Neural progenitor cell (in vitro differentiated cells): ENCODE measurements around the gene LAD1. TPM values are rescaled to one million over a fixed set of nuclear protein-coding genes. Genes with fewer than 3 reads are reported as not detected.
A peak's percentile ranks its signal among the peaks of the same experiment; 100 is the strongest.

Experiments used
- DNase-seq: peaks from one replicate; pipeline ENCODE4 v3.0.0-alpha.2; 2016; ENCODE audit warnings: low spot score
- H2AFZ ChIP-seq: fragments of 200-600 bp; sonication (generic); replicated peaks from 2 replicates; pipeline ENCODE4 v1.6.1; 2016; ENCODE audit warnings: antibody characterized with exemption
- H3F3A ChIP-seq: fragments of 200-600 bp; sonication (generic); 2 replicates; pipeline ENCODE4 v1.6.1; 2016; ENCODE audit warnings: antibody characterized with exemption, low read depth
- H3K27ac ChIP-seq: fragments of 200-600 bp; sonication (generic); 2 replicates; pipeline ENCODE4 v1.5.1; 2016; ENCODE audit warnings: mild to moderate bottlenecking
- H3K27me3 ChIP-seq: fragments of 200-600 bp; sonication (generic); 2 replicates; pipeline ENCODE4 v1.6.1; 2016; ENCODE audit warnings: mild to moderate bottlenecking, moderate library complexity
- H3K36me3 ChIP-seq: fragments of 200-600 bp; sonication (generic); 2 replicates; pipeline ENCODE4 v1.5.1; 2016
- H3K4me1 ChIP-seq: fragments of 200-600 bp; sonication (generic); 2 replicates; pipeline ENCODE4 v1.6.1; 2016; ENCODE audit warnings: mixed run types
- H3K4me2 ChIP-seq: fragments of 200-600 bp; sonication (generic); 2 replicates; pipeline ENCODE4 v1.6.1; 2016
- H3K4me3 ChIP-seq: fragments of 200-600 bp; sonication (generic); 2 replicates; pipeline ENCODE4 v1.5.1; 2016
- H3K79me2 ChIP-seq: fragments of 200-600 bp; sonication (generic); 2 replicates; pipeline ENCODE4 v1.6.1; 2016; ENCODE audit warnings: low read depth
- H3K9ac ChIP-seq: fragments of 200-600 bp; sonication (generic); 2 replicates; pipeline ENCODE4 v1.6.1; 2016
- H3K9me3 ChIP-seq: fragments of 200-600 bp; sonication (generic); 2 replicates; pipeline ENCODE4 v1.5.1; 2016; ENCODE audit warnings: low read depth
- H4K20me1 ChIP-seq: fragments of 200-600 bp; sonication (generic); 2 replicates; pipeline ENCODE4 v1.6.1; 2016; ENCODE audit warnings: low read depth
- H3K27ac Mint-ChIP-seq: 3 replicates; pipeline ENCODE4 v1.8.0; 2021; ENCODE audit warnings: mixed read lengths
- H3K27me3 Mint-ChIP-seq: 2 replicates; pipeline ENCODE4 v1.8.0; 2022; ENCODE audit warnings: low read depth, mild to moderate bottlenecking, inconsistent platforms, moderate library complexity, mixed read lengths; ENCODE audit not compliant: insufficient read depth
- H3K36me3 Mint-ChIP-seq: 3 replicates; pipeline ENCODE4 v1.8.0; 2021; ENCODE audit warnings: mixed read lengths
- H3K4me1 Mint-ChIP-seq: 3 replicates; pipeline ENCODE4 v1.8.0; 2021; ENCODE audit warnings: mixed read lengths
- H3K4me3 Mint-ChIP-seq: 3 replicates; pipeline ENCODE4 v1.8.0; 2021; ENCODE audit warnings: mild to moderate bottlenecking, moderate library complexity, mixed read lengths
- H3K9me3 Mint-ChIP-seq: 3 replicates; pipeline ENCODE4 v1.8.0; 2020; ENCODE audit warnings: mixed read lengths
- CTCF ChIP-seq: fragments of 200-600 bp; sonication (generic); IDR thresholded peaks from 2 replicates; pipeline ENCODE4 v1.5.1; 2017; ENCODE audit warnings: antibody characterized with exemption, mild to moderate bottlenecking
- EZH2 ChIP-seq: fragments of 200-600 bp; sonication (generic); IDR thresholded peaks from 2 replicates; pipeline ENCODE4 v1.6.1; 2017; ENCODE audit warnings: antibody characterized with exemption, mild to moderate bottlenecking, moderate library complexity
- EZH2phosphoT487 ChIP-seq: fragments of 200-600 bp; sonication (generic); IDR thresholded peaks from 2 replicates; pipeline ENCODE4 v1.6.1; 2017; ENCODE audit warnings: antibody characterized with exemption
- total RNA-seq: library from RNA; depleted of rRNA; stranded (reverse); fragments of >200 nt; gene quantifications from 2 replicates; pipeline ENCODE4 v1.2.3, GENCODE V29; 2015; ENCODE audit warnings: low replicate concordance

Gene LAD1
- total RNA-seq, 1 donor from 2014 or later = not detected

GRCh38 chr1:201369209-201369608 is 29.9 kb downstream of the LAD1 start:
- H3K4me1 Mint-ChIP-seq = peaks cover 32% of the 10 kb centered on the region
- no peaks in the 10 kb centered on the region for H3K9me3 ChIP-seq
- H3K9ac ChIP-seq = no peak overlapping the region
- no peak for TF ChIP-seq CTCF
- TF ChIP-seq EZH2 = no peak
- no peak for TF ChIP-seq EZH2phosphoT487
- H4K20me1 ChIP-seq = no peaks in the 10 kb centered on the region
- no peaks in the 10 kb centered on the region for H3K36me3 Mint-ChIP-seq
- no peaks in the 10 kb centered on the region for H3K9me3 Mint-ChIP-seq
- H3K4me2 ChIP-seq = no peak overlapping the region
- H2AFZ ChIP-seq = no peak overlapping the region
- H3K36me3 ChIP-seq = no peaks in the 10 kb centered on the region
- peak overlapping the region; percentile 88 for H3K27ac Mint-ChIP-seq
- H3F3A ChIP-seq = no peaks in the 10 kb centered on the region
- H3K4me1 ChIP-seq = peaks cover 13% of the 10 kb centered on the region
- no peak for DNase-seq
- H3K79me2 ChIP-seq = no peaks in the 10 kb centered on the region
- no peak overlapping the region for H3K4me3 ChIP-seq
- no peak overlapping the region for H3K4me3 Mint-ChIP-seq
- no peak overlapping the region for H3K27ac ChIP-seq
- peaks cover 15% of the 10 kb centered on the region for H3K27me3 Mint-ChIP-seq
- H3K27me3 ChIP-seq = no peaks in the 10 kb centered on the region

GRCh38 chr1:201366696-201367095 is 32.4 kb downstream of the LAD1 start:
- no peaks in the 10 kb centered on the region for H3K36me3 Mint-ChIP-seq
- TF ChIP-seq EZH2phosphoT487 (no peak), CTCF (no peak), EZH2 (no peak)
- no peaks in the 10 kb centered on the region for H3K27me3 ChIP-seq
- no peak overlapping the region for H3K27ac Mint-ChIP-seq
- no peak overlapping the region for H2AFZ ChIP-seq
- H3K4me1 Mint-ChIP-seq = peaks cover 17% of the 10 kb centered on the region
- no peaks in the 10 kb centered on the region for H4K20me1 ChIP-seq
- no peak for DNase-seq
- H3K36me3 ChIP-seq = no peaks in the 10 kb centered on the region
- peaks cover 8% of the 10 kb centered on the region for H3K27me3 Mint-ChIP-seq
- no peak overlapping the region for H3K9ac ChIP-seq
- no peak overlapping the region for H3K4me3 Mint-ChIP-seq
- H3K79me2 ChIP-seq = no peaks in the 10 kb centered on the region
- peaks cover 6% of the 10 kb centered on the region for H3K4me1 ChIP-seq
- H3K4me3 ChIP-seq = no peak overlapping the region
- H3K27ac ChIP-seq = no peak overlapping the region
- H3K4me2 ChIP-seq = no peak overlapping the region
- no peaks in the 10 kb centered on the region for H3K9me3 Mint-ChIP-seq
- H3F3A ChIP-seq = no peaks in the 10 kb centered on the region
- no peaks in the 10 kb centered on the region for H3K9me3 ChIP-seq

DNA sequence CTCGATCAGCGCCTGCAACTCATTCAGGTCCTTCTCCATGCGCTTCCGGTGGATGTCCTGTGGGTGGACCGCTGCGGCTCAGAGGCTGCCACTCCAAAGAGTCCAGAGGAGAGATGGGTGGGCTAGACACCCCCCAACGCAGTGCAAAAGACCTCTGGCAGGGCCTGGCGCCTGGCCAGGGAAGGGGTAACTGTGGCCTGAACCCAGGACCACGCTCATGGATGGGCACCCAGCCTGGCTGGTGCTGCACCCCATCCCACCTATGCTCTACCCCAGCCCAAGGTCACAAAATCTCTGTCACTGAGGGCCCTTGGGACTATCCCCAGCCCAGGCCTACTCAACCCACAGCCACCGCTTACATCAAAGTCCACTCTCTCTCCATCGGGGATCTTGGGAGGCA is 33.9 kb downstream of the LAD1 start:
- Histone ChIP-seq H3K79me2 (no peaks in the 10 kb centered on the region), H3K27me3 (no peaks in the 10 kb centered on the region), H4K20me1 (no peaks in the 10 kb centered on the region), H3K36me3 (no peaks in the 10 kb centered on the region), H3K4me1 (peaks cover 6% of the 10 kb centered on the region), H2AFZ (no peak overlapping the region), H3K27ac (no peak overlapping the region), H3F3A (no peaks in the 10 kb centered on the region), H3K4me3 (no peak overlapping the region), H3K9ac (no peak overlapping the region), H3K4me2 (no peak overlapping the region), H3K9me3 (no peaks in the 10 kb centered on the region)
- Mint-ChIP-seq H3K4me1 (peaks cover 5% of the 10 kb centered on the region), H3K36me3 (no peaks in the 10 kb centered on the region), H3K27me3 (peaks cover 4% of the 10 kb centered on the region), H3K9me3 (no peaks in the 10 kb centered on the region), H3K27ac (no peak overlapping the region), H3K4me3 (no peak overlapping the region)
- TF ChIP-seq CTCF = no peak
- no peak for TF ChIP-seq EZH2phosphoT487
- no peak for TF ChIP-seq EZH2
- DNase-seq = no peak

DNA sequence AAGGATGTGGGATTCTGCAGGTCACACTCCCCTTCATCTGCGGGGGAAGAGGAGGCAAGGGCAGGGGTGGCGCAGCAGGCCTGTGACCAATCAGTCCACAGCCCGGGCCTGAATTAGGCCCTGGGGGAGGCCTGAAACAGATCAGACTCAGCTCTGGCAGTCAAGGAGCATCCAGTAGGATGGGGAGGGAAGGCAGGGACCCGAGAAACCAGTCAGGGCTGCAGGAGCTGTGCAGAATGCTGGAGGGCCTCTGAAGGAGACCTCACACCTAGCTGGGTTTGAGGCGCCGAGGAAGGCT is 34.4 kb downstream of the LAD1 start:
- Histone ChIP-seq H4K20me1 (no peaks in the 10 kb centered on the region), H3K4me3 (no peak overlapping the region), H3K36me3 (no peaks in the 10 kb centered on the region), H3F3A (no peaks in the 10 kb centered on the region), H3K27ac (no peak overlapping the region), H2AFZ (no peak overlapping the region), H3K27me3 (no peaks in the 10 kb centered on the region), H3K9me3 (no peaks in the 10 kb centered on the region), H3K79me2 (no peaks in the 10 kb centered on the region), H3K4me1 (peaks cover 6% of the 10 kb centered on the region), H3K4me2 (no peak overlapping the region), H3K9ac (no peak overlapping the region)
- Mint-ChIP-seq H3K36me3 (no peaks in the 10 kb centered on the region), H3K9me3 (no peaks in the 10 kb centered on the region), H3K4me3 (no peak overlapping the region), H3K27me3 (peaks cover 4% of the 10 kb centered on the region), H3K4me1 (peaks cover 5% of the 10 kb centered on the region), H3K27ac (no peak overlapping the region)
- no peak for TF ChIP-seq CTCF
- no peak for TF ChIP-seq EZH2
- no peak for TF ChIP-seq EZH2phosphoT487
- DNase-seq = no peak
